Progenitor cell of endocrine pancreas (in vitro differentiated cells): ENCODE results near the gene METRNL. TPM values are rescaled to one million over a fixed set of nuclear protein-coding genes. Genes with fewer than 3 reads are reported as not detected.
"Not testable (repeated sequence)": the region's sequence is repeated elsewhere in the genome, so short reads cannot be mapped to it uniquely, and the experiment has no call there.

Experiments
- DNase-seq: peaks from one replicate; pipeline ENCODE4 v3.0.0; 2021; ENCODE audit warnings: low spot score; ENCODE audit not compliant: unreplicated experiment
- H3K27ac Mint-ChIP-seq: 2 replicates; pipeline ENCODE4 v1.8.0; 2021; ENCODE audit warnings: mild to moderate bottlenecking, moderate library complexity, mixed read lengths
- H3K27me3 Mint-ChIP-seq: 2 replicates; pipeline ENCODE4 v1.8.0; 2021; ENCODE audit warnings: mixed read lengths
- H3K36me3 Mint-ChIP-seq: 2 replicates; pipeline ENCODE4 v1.8.0; 2022; ENCODE audit warnings: mixed read lengths; ENCODE audit not compliant: insufficient read depth
- H3K4me1 Mint-ChIP-seq: 2 replicates; pipeline ENCODE4 v1.8.0; 2021; ENCODE audit warnings: low read depth, mixed read lengths
- H3K4me3 Mint-ChIP-seq: 2 replicates; pipeline ENCODE4 v1.8.0; 2021; ENCODE audit warnings: low read depth, mild to moderate bottlenecking, moderate library complexity, mixed read lengths
- H3K9me3 Mint-ChIP-seq: 2 replicates; pipeline ENCODE4 v1.8.0; 2021; ENCODE audit warnings: low read depth, mixed read lengths
- total RNA-seq: library from RNA; stranded (reverse); gene quantifications from 2 replicates; pipeline ENCODE4 v1.2.1, GENCODE V29; 2021
- TF ChIP-seq, protein P1 (sequence below): fragments of 200-600 bp; sonication (generic); IDR thresholded peaks from one replicate; pipeline ENCODE4 v1.5.0; 2021; ENCODE audit warnings: antibody characterized with exemption, mild to moderate bottlenecking; ENCODE audit not compliant: unreplicated experiment

Gene METRNL
- total RNA-seq, 1 donor from 2014 or later, result 54.6 TPM

DNA sequence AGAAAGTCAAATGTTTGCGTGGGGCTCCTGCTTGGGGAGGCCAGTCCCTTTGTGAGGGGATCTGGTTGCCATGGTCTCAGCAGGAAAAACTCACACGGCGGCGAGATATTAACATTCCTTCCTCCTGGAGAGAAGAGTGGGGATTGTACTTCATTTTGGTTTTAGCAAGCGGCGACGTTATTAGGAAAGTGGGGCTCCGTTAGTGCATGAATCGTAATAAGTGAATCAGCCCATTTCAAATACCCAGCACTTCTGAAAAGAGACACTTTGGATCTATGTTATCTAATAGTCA is 41.6 kb upstream of the METRNL start:
- no peak for DNase-seq
- no peaks in the 10 kb centered on the region for H3K27me3 Mint-ChIP-seq
- H3K27ac Mint-ChIP-seq, result peak overlapping the region; percentile 92
- peak overlapping the region; percentile 33 for H3K4me3 Mint-ChIP-seq
- TF ChIP-seq, protein P1, sequence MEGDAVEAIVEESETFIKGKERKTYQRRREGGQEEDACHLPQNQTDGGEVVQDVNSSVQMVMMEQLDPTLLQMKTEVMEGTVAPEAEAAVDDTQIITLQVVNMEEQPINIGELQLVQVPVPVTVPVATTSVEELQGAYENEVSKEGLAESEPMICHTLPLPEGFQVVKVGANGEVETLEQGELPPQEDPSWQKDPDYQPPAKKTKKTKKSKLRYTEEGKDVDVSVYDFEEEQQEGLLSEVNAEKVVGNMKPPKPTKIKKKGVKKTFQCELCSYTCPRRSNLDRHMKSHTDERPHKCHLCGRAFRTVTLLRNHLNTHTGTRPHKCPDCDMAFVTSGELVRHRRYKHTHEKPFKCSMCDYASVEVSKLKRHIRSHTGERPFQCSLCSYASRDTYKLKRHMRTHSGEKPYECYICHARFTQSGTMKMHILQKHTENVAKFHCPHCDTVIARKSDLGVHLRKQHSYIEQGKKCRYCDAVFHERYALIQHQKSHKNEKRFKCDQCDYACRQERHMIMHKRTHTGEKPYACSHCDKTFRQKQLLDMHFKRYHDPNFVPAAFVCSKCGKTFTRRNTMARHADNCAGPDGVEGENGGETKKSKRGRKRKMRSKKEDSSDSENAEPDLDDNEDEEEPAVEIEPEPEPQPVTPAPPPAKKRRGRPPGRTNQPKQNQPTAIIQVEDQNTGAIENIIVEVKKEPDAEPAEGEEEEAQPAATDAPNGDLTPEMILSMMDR, result no peak
- peaks cover 45% of the 10 kb centered on the region for H3K36me3 Mint-ChIP-seq
- H3K4me1 Mint-ChIP-seq, result peaks cover 18% of the 10 kb centered on the region
- peaks cover 17% of the 10 kb centered on the region for H3K9me3 Mint-ChIP-seq

DNA sequence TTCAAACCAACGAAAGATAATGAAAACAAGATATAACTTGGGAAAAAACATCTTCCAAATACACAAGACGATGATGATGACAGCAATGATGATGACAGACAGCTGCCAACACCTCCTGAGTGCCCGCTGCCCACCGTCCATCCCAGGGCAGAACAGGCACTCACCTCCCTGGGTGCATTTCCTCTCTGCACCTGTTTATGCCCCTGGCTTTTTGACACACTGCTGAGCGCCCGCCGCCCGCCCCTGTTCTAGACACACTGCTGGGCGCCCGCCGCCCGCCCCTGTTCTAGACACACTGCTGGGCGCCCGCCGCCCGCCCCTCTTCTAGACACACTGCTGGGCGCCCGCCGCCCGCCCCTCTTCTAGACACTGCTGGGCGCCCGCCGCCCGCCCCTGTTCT is 40.4 kb upstream of the METRNL start:
- peaks cover 55% of the 10 kb centered on the region for H3K36me3 Mint-ChIP-seq
- H3K4me1 Mint-ChIP-seq, result peaks cover 18% of the 10 kb centered on the region
- DNase-seq, H3K27ac Mint-ChIP-seq, H3K27me3 Mint-ChIP-seq, H3K4me3 Mint-ChIP-seq: not testable (repeated sequence)
- H3K9me3 Mint-ChIP-seq, result peaks cover 28% of the 10 kb centered on the region

DNA sequence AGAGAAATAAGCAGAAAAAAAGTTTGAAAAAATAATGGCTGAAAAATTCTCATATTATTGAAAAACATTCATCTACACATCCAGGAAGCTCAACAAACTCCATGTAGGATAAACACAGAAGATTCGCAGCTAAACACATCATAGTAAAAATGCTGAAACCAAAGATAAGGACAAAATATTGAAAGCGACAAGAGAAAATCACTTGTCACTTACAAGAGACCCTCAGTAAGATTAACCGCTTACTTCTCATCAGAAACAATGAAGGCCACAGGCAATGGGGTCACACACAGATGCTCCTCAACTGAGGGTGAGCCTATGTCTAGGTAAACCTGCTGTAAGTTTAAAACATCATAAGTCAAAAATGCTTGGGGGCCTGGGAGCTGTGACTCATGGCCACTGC is 38.1 kb upstream of the METRNL start:
- Mint-ChIP-seq H3K27me3 (no peaks in the 10 kb centered on the region), H3K36me3 (peaks cover 51% of the 10 kb centered on the region), H3K4me1 (peaks cover 18% of the 10 kb centered on the region), H3K9me3 (peaks cover 29% of the 10 kb centered on the region), H3K27ac (no peak overlapping the region), H3K4me3 (no peak overlapping the region)
- TF ChIP-seq, protein P1, result no peak
- no peak for DNase-seq

DNA sequence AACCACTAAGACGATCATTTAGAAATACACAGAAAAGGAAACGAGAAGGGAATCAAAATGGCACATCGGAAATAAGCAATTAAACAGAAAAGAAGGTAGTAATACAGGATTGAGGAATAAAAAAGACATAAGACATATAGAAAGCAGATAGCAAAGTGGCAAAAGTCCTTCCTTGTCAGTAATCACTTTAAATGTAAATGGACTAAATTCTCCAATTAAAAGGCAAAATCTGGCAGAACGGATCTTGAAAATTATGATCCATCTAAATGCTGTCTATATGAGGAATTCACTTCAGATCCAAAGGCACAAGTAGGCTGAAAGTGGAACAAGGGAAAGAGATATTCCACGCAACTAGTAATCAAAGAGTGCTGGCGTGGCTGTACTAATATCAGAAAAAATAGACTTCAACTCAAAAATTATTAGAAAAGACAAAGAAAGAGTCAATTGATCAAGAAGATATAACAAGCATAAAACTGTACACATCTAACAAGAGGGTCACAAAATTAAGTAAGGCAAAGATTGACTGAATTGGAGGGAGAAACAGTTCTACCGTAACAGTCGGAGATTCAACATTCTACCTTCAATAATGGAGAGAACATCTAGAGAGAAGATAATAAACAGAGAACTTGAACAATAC is 36.8 kb upstream of the METRNL start:
- peaks cover 32% of the 10 kb centered on the region for H3K9me3 Mint-ChIP-seq
- H3K27ac Mint-ChIP-seq, result no peak overlapping the region
- H3K4me3 Mint-ChIP-seq, result no peak overlapping the region
- no peak for DNase-seq
- H3K27me3 Mint-ChIP-seq, result no peaks in the 10 kb centered on the region
- peaks cover 7% of the 10 kb centered on the region for H3K4me1 Mint-ChIP-seq
- TF ChIP-seq, protein P1, result no peak
- H3K36me3 Mint-ChIP-seq, result peaks cover 54% of the 10 kb centered on the region

DNA sequence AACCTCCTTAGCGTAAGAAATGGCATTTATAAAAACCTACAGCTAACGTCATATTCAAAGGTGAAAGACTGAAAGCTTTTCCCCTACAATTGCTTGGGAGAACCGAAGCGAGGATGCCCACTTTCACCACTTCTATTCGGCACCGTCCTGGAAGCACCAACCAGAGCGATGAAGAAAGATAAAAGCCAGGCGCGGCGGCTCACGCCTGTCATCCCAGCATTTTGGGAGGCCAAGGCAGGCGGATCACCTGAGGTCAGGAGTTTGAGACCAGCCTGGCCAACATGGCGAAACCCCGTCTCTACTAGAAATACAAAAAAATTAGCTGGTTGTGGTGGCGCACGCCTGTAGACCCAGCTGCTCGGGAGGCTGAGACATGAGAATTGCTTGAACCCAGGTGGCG is 34.9 kb upstream of the METRNL start:
- H3K4me3 Mint-ChIP-seq, H3K27ac Mint-ChIP-seq, H3K4me1 Mint-ChIP-seq, H3K27me3 Mint-ChIP-seq, DNase-seq: not testable (repeated sequence)
- Mint-ChIP-seq H3K9me3 (peaks cover 32% of the 10 kb centered on the region), H3K36me3 (peaks cover 58% of the 10 kb centered on the region)

DNA sequence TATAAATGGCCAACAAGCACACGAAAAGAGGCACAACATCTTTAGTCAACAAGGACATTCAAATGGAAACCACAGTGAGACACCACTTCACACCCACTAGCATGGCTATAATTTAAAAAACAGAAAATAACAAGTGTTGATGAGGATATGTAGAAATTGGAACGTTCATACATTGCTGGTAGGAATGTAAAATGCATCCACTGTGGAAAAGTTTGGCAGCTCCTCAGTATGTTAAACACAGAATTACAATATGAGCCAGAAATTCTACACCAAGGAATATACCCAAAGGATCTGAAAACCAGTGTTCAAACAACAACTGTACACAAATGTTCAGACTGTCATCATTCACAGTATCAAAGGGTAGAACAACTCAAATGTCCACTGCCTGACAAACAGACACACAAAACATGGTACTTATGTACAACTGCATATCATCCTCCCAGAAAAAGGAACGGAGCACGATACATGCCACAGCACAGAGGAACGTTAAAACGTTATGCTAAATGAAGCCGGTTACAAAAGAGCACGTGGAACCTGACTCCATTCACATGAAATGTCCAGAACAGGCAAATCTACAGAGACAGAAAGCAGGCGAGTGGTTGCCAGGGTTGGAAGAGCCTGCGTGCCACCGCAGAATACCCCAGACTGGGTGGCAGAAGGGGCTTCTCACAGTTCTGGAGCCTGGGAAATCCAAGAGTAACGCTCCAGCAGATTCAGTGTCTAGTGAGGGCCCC is 32.8 kb upstream of the METRNL start:
- Mint-ChIP-seq H3K9me3 (peaks cover 25% of the 10 kb centered on the region), H3K27me3 (no peaks in the 10 kb centered on the region), H3K4me1 (peaks cover 4% of the 10 kb centered on the region), H3K27ac (no peak overlapping the region), H3K4me3 (no peak overlapping the region), H3K36me3 (peaks cover 43% of the 10 kb centered on the region)
- DNase-seq, result no peak
- TF ChIP-seq, protein P1, result no peak
